GM12872 (cell line): ENCODE data around the gene EFHD1.

Source experiments
- TF ChIP-seq, protein P1 (sequence below): IDR thresholded peaks from 3 replicates; pipeline ENCODE4 v1.5.1; 2011; ENCODE audit warnings: low read depth, mild to moderate bottlenecking, low read length, moderate library complexity; ENCODE audit not compliant: insufficient read depth

The EFHD1 gene

DNA sequence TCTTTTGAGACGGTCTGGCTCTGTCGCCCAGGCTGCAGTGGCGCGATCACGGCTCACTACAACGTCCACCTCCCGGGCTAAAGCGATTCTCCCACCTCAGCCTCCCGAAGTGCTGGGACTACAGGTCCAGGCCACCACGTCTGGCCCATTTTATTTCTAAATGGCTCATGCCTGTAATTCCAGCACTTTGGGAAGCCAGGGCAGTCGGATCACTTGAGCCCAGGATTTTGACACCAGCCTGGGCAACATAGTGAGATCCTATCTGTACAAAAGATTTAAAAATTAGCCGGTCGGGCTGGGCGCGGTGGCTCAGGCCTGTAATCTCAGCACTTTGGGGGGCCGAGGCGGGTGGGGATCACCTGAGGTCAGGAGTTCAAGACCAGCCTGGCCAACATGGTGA is 26.4 kb upstream of the EFHD1 start:
- TF ChIP-seq, protein P1, sequence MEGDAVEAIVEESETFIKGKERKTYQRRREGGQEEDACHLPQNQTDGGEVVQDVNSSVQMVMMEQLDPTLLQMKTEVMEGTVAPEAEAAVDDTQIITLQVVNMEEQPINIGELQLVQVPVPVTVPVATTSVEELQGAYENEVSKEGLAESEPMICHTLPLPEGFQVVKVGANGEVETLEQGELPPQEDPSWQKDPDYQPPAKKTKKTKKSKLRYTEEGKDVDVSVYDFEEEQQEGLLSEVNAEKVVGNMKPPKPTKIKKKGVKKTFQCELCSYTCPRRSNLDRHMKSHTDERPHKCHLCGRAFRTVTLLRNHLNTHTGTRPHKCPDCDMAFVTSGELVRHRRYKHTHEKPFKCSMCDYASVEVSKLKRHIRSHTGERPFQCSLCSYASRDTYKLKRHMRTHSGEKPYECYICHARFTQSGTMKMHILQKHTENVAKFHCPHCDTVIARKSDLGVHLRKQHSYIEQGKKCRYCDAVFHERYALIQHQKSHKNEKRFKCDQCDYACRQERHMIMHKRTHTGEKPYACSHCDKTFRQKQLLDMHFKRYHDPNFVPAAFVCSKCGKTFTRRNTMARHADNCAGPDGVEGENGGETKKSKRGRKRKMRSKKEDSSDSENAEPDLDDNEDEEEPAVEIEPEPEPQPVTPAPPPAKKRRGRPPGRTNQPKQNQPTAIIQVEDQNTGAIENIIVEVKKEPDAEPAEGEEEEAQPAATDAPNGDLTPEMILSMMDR: no peak

DNA sequence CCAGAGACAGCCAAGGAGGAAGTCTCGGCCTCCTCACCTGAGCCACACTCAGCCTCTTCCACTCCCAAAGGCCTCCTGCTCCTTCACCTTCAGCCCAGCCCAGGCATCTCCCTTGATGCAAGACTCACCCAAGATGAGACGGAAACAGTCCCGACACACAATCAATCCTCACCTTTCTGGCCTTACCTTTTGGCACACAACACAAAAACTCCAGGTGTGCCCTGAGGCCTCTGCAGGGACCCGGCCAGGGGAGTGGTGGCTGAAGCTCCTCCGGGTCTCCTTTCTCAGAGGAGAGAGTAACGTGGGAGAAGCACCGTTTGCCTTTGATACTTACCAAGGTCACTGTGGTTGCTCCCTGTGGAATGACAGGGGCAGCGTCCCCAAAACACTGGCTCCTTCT is 23.8 kb upstream of the EFHD1 start:
- TF ChIP-seq, protein P1: no peak

DNA sequence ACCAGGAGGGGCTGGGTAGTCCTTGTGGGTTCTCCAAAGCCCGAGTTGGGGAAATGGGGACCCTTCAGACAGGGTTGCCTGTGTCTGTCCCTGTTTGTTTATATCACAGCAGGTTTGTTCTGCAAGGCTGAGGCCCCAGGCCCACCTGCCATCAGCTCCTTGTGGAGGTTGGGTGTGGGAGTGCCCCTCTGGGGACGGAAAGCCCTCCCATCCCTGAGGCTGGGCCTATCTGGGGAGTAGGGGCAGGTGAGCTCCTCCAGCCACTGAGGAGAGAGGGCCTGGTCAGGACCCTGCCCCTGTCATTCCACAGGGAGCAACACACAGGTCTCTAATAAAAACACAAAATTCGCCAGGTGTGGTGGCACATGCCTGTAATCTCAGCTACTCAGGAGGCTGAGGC is 23.3 kb upstream of the EFHD1 start:
- TF ChIP-seq, protein P1: no peak

DNA sequence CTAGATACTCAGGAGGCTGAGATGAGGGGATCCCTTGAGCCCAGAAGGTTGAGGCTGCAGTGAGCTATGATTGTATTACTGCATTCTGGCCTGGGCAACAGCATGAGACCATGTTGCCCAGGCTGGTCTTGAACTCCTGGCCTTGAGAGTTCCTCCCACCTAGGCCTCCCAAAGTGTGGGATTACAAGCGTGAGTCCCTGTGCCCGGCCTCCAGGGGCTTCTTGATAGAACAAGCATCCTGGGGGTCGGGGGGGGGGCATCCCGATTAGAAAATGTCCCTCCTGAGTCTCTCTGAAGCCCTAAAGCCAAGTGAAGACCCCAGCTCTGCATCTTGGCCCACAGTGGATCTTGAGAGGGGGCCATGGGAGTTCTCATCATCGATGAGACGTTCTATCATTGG is 22.3 kb upstream of the EFHD1 start:
- TF ChIP-seq, protein P1: no peak

DNA sequence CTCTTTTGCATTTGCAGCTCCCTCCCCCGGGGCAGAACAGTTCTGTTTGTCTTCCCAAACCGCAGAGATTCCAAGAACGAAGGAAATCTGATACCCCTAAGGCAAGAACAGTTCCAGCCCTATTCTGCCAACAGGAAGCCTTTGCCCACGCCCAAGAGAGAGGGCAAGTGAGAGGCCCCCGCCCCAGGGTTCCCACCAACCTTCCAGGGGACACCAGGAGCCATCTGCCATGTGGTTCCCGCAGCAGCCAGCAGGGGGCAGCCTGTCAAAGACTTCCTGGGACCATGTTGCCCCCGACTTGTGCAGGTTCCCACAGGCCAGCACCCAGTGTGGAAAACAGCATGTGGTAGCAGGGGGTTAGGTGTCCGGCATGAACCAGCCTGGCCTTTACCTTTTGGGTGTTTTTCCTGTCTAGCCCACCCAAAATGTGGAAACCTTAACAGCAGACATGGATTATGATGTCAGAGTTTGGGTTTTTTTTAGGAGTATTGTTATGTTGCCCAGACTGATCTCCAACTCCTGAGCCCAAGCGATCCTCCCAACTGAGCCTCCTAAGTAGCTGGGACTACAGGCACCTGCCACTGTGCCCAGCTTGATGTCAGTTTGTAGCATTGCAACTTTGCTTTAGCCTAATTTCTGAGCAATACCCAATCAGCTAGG is 21.7 kb upstream of the EFHD1 start:
- TF ChIP-seq, protein P1: peak; percentile 95

DNA sequence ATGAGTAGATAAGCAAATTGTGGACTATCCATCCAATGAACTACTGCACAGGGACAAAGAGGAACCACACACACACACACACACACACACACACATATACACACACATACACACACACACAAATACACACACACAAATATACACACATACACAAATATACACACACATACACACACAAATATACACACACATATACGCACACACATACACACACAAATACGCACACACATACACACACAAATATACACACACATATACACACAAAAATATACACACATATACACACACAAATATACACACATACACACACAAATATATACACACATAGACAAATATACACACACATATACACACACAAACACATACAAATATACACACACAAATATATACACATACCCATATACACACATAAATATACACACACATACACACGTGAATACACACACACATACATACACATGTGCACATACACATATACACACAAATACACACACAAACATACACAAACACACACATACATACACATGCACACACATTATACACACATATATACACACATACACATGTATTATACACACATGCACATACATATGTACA is 19.8 kb upstream of the EFHD1 start:
- TF ChIP-seq, protein P1: no peak

DNA sequence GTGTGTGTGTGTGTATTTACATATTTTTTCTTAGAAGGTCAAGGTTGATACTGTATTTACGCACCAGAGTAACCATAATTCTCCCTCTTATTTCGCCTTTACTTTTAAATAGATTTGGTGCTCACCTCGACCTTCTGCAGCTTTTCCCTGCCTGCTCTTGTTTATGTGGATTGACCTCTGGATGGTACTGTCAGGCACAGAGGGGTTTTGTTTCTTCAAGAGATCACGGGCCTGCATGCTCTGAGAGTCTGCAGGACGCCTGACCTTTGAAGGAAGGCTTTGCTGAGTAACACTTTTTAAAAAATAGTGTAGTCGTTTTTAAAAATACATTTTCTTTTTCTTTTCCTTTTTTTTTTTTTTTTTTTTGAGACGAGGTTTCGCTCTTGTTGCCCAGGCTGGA is 18.1 kb upstream of the EFHD1 start:
- TF ChIP-seq, protein P1: no peak

DNA sequence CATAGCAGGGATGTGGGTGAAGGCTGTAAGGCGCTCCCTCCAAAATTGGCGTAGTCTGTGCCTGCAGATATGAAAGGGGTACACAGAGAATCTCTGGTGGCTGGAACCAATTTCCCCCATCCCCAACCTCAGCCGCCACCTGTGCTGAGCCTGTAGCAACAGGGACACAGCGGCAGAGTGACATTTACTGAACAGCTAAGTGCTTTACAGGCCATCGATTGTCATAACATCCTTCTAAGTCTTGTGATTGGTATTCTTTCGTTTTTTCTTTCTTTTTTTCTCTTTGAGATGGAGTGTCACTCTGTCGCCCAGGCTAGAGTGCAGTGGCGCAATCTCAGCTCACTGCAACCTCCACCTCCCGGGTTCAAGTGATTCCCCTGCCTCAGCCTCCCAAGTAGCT is 12.2 kb upstream of the EFHD1 start:
- TF ChIP-seq, protein P1: no peak
